KMS-11 (cell line): Measurements from ENCODE around the gene NKG7.

Experiments
- H2AFZ ChIP-seq: fragments of 200-600 bp; sonication (generic); 2 replicates; pipeline ENCODE4 v1.6.1; 2016; ENCODE audit warnings: antibody characterized with exemption, mixed run types, low read depth
- H3K27ac ChIP-seq: fragments of 200-600 bp; sonication (generic); 2 replicates; pipeline ENCODE4 v1.6.1; 2016; ENCODE audit warnings: mild to moderate bottlenecking, mixed run types
- H3K27me3 ChIP-seq: fragments of 200-600 bp; sonication (generic); 2 replicates; pipeline ENCODE4 v1.6.1; 2017; ENCODE audit warnings: mild to moderate bottlenecking, low read depth, mixed run types, moderate library complexity; ENCODE audit not compliant: insufficient read depth
- H3K36me3 ChIP-seq: fragments of 200-600 bp; sonication (generic); 2 replicates; pipeline ENCODE4 v1.6.1; 2017; ENCODE audit warnings: mild to moderate bottlenecking, mixed run types; ENCODE audit not compliant: insufficient read depth
- H3K4me1 ChIP-seq: fragments of 200-600 bp; sonication (generic); 2 replicates; pipeline ENCODE4 v1.6.1; 2016; ENCODE audit warnings: mild to moderate bottlenecking, low read depth, mixed run types; ENCODE audit not compliant: poor library complexity, severe bottlenecking
- H3K4me2 ChIP-seq: fragments of 200-600 bp; sonication (generic); 2 replicates; pipeline ENCODE4 v1.7.0; 2016; ENCODE audit warnings: mild to moderate bottlenecking, mixed run types
- H3K4me3 ChIP-seq: fragments of 200-600 bp; sonication (generic); IDR thresholded peaks from 2 replicates; pipeline ENCODE4 v1.6.1; 2017; ENCODE audit warnings: low read depth, low read length, mixed read lengths; ENCODE audit not compliant: insufficient read depth
- H3K79me2 ChIP-seq: fragments of 200-600 bp; sonication (generic); 2 replicates; pipeline ENCODE4 v1.6.1; 2016; ENCODE audit warnings: low read depth, mixed run types; ENCODE audit not compliant: insufficient read depth
- H3K9ac ChIP-seq: fragments of 200-600 bp; sonication (generic); 2 replicates; pipeline ENCODE4 v1.6.1; 2016; ENCODE audit warnings: mild to moderate bottlenecking, mixed run types
- H4K20me1 ChIP-seq: fragments of 200-600 bp; sonication (generic); 2 replicates; pipeline ENCODE4 v1.6.1; 2016; ENCODE audit warnings: mild to moderate bottlenecking, mixed run types; ENCODE audit not compliant: insufficient read depth
- TF ChIP-seq, protein P1 (sequence below): fragments of 200-600 bp; sonication (generic); conservative IDR thresholded peaks from 2 replicates; pipeline ENCODE4 v1.6.1; 2017; ENCODE audit warnings: low read depth, mild to moderate bottlenecking, antibody characterized with exemption, low read length, moderate library complexity, mixed read lengths

Gene NKG7

DNA sequence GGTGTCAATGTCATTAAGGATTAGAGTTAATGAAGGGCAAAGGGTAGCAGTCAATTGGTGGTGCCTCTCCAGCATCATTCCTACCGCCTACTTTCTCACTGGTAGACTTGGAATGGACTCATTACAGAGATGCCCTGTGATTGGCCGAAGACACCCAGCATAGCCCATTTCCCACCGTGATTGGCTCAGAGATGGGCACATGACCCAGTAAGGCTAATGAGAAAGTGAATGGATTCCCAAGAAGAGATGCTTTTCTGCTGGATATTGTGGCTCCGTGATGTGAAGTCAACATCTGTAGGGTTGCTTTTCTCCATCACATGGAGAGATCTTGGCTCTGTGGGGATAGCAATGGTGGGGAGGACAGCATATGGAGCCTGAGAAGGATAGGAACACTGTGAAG lies 42.1 kb downstream of the NKG7 start:
- H3K4me1 ChIP-seq = no peaks in the 10 kb centered on the region
- no peaks in the 10 kb centered on the region for H3K27me3 ChIP-seq
- no peak overlapping the region for H2AFZ ChIP-seq
- no peaks in the 10 kb centered on the region for H4K20me1 ChIP-seq
- no peak overlapping the region for H3K9ac ChIP-seq
- no peak overlapping the region for H3K27ac ChIP-seq
- no peaks in the 10 kb centered on the region for H3K36me3 ChIP-seq
- TF ChIP-seq, protein P1, sequence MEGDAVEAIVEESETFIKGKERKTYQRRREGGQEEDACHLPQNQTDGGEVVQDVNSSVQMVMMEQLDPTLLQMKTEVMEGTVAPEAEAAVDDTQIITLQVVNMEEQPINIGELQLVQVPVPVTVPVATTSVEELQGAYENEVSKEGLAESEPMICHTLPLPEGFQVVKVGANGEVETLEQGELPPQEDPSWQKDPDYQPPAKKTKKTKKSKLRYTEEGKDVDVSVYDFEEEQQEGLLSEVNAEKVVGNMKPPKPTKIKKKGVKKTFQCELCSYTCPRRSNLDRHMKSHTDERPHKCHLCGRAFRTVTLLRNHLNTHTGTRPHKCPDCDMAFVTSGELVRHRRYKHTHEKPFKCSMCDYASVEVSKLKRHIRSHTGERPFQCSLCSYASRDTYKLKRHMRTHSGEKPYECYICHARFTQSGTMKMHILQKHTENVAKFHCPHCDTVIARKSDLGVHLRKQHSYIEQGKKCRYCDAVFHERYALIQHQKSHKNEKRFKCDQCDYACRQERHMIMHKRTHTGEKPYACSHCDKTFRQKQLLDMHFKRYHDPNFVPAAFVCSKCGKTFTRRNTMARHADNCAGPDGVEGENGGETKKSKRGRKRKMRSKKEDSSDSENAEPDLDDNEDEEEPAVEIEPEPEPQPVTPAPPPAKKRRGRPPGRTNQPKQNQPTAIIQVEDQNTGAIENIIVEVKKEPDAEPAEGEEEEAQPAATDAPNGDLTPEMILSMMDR = no peak
- no peak overlapping the region for H3K4me2 ChIP-seq
- no peaks in the 10 kb centered on the region for H3K79me2 ChIP-seq
- no peak overlapping the region for H3K4me3 ChIP-seq

DNA sequence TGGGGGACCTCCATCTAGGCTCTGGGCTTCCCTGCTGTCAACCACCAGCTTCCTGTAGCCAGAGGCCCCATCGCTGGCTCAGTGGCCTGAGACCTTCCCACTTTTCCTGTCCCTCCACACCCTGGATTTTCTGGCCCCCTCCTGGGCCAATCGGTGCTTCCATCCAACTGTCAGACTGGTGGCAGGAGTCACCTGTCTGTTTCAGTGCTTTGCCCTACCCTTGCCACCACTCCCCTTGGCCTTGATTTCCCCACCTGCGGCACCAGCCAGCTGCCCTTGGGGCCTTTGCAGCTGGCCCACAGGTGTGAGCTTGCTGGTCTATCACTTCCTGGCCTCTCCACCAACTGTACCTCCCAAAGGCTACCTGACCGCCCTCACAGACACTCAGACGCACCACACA lies 43.0 kb downstream of the NKG7 start:
- Histone ChIP-seq H3K9ac (no peak overlapping the region), H2AFZ (no peak overlapping the region), H3K27me3 (no peaks in the 10 kb centered on the region), H3K27ac (no peak overlapping the region), H3K4me3 (no peak overlapping the region), H3K79me2 (no peaks in the 10 kb centered on the region), H3K36me3 (no peaks in the 10 kb centered on the region), H4K20me1 (no peaks in the 10 kb centered on the region), H3K4me2 (no peak overlapping the region), H3K4me1 (no peaks in the 10 kb centered on the region)
- TF ChIP-seq, protein P1 = no peak

DNA sequence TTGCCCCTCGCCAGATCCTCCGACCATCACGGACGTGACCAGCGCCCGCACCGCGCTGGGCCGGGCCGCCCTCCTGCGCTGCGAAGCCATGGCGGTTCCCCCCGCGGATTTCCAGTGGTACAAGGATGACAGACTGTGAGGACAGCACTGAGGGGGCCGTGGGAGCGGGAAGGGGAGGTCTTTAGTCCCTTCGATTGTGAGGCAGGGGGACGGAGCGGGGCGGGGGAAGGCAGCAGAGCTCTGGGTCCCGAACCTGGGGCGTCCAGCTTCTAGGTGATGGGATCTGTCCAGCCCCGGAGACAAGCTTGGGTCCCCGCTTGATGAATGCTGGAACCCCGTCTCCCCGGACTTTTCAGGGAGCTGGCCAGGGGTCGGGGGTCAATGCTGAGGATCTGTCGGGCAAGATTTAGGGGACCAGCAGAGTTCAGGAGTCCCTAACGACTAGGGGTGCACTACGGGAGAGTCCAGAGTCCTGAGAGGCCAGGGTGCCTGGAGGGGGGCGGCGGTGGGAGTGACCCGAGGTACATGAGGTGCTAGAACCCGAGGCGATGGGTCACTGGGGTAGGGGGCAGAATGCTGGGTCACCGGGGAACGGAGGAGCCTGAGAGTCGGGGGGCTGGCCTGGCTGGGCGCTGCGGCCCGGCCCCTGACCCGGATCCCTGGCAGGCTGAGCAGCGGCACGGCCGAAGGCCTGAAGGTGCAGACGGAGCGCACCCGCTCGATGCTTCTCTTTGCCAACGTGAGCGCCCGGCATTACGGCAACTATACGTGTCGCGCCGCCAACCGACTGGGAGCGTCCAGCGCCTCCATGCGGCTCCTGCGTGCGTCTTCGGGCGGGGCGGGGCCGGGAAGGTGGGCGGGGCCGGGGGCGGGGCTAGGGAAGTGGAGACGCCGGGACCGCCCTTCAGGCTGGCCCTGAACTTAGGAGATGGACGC lies 45.1 kb downstream of the NKG7 start:
- no peaks in the 10 kb centered on the region for H3K79me2 ChIP-seq
- no peaks in the 10 kb centered on the region for H4K20me1 ChIP-seq
- H3K4me1 ChIP-seq = no peaks in the 10 kb centered on the region
- H2AFZ ChIP-seq = no peak overlapping the region
- H3K36me3 ChIP-seq = no peaks in the 10 kb centered on the region
- no peak overlapping the region for H3K4me3 ChIP-seq
- H3K9ac ChIP-seq = no peak overlapping the region
- TF ChIP-seq, protein P1 = no peak
- no peak overlapping the region for H3K4me2 ChIP-seq
- H3K27ac ChIP-seq = no peak overlapping the region
- no peaks in the 10 kb centered on the region for H3K27me3 ChIP-seq

DNA sequence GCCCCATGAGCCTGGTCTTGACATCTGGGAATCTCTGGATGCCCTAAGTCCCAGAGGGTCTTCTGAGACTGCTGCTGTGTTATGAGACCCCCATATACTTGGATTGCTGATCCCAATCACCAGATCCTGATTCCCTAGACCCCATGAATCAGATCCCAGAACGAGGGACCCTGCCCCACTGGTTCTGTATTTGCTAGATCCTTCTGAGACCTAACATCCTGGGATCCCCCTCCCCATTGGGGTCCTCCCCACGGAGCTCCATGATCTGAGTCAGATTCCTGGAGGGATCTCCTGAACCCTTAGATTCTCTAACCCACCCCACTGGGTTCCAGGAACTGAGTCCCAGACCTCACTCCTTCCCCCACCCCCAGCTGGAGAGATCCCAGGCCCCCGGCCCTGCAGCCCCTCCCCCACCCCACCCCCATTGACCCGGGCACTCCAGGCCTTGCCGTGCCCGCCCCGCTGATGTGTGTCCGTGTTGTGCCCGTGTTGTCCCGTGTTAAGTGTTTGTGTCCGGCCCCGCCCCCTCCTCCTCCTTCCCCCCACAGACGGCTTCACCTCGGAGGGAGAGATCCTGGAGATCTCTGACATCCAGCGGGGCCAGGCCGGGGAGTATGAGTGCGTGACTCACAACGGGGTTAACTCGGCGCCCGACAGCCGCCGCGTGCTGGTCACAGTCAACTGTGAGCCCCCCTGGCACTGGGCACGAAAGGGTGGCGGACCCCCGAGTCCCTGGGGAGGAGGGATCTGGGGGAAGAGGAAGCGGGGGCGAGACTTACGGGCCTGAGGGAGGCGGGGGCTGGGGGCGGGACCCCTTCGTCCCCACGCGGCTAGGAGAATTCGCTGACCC lies 46.0 kb downstream of the NKG7 start:
- Histone ChIP-seq H3K4me3 (no peak overlapping the region), H3K36me3 (no peaks in the 10 kb centered on the region), H3K79me2 (no peaks in the 10 kb centered on the region), H3K27me3 (no peaks in the 10 kb centered on the region), H4K20me1 (no peaks in the 10 kb centered on the region), H3K4me2 (no peak overlapping the region), H3K9ac (no peak overlapping the region), H3K4me1 (no peaks in the 10 kb centered on the region), H2AFZ (no peak overlapping the region), H3K27ac (no peak overlapping the region)
- TF ChIP-seq, protein P1 = no peak
